Measurements from ENCODE around the gene ABCA3. TPM values are rescaled to one million over a fixed set of nuclear protein-coding genes. Genes with fewer than 3 reads are reported as not detected.

ABCA3 gene
- total and polyA plus RNA-seq, 2 donors (not counting 1 experiment from before 2014, with no cell fraction given) = 1.7 to 6.1 TPM

DNA sequence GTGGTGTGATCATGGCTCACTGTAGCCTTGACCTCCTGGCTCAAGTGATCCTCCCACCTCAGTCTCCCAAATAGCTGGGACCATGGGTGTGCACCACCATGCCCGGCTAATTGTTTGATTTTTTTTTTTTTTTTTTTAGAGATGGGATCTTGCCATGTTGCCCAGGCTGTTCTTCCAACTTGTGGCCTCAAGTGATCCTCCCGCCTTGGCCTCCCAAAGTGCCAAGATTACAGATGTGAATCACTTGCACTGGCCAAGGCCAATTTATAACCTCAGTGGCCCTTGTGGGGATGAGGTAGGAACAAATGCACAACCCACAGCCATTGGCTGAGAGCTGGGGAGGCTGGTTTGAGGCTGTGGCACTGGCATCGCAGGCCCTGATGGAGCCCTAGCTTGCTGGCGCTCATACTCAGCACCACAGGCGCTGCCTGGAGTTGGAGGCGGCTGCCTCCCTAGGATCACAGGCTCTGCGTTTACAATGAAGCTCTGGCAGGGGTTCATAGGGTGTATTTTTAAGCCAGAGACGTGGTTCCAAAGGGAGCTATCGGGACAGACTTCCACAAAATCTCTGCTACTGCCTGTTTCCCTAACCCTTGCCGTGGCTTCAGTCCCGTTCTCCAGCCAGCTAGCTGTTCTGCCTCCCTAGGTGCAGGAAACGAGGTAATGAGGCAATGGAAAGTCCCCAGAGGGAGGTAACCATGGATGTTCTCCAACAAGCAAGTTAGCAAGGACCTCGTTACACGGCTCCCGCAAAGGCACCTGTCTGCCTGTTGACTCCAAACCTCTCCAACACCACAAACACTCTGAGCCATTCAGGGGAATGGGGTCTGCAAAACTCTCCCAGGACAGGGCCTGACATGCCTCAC is 2.9 kb downstream of the ABCA3 start:
- Histone ChIP-seq H3K4me3 (replicated peaks in 1 of 4; ENCODE audit: control extremely low read depth in 1 of 4, insufficient read depth in 1 of 4, low read depth in 3 of 4, low read length in 4 of 4) (no peak overlapping the region), H3K9me3 (ENCODE audit: control insufficient read depth, insufficient read depth, low read depth, low read length) (no peaks in the 10 kb centered on the region), H2AFZ (ENCODE audit: low read length) (no peak overlapping the region), H3K9ac (ENCODE audit: insufficient read depth, low read length) (no peak overlapping the region), H3K4me2 (ENCODE audit: extremely low read depth, insufficient read depth, low read length) (no peak overlapping the region), H3K4me1 (ENCODE audit: control insufficient read depth, extremely low read depth, insufficient read depth, low read length) (peaks cover 2% of the 10 kb centered on the region), H4K20me1 (ENCODE audit: control insufficient read depth, extremely low read depth, insufficient read depth, low read length) (no peaks in the 10 kb centered on the region), H3K27ac (ENCODE audit: insufficient read depth, low read length) (no peak overlapping the region), H3K27me3 (ENCODE audit: control insufficient read depth, insufficient read depth, low read length) (peaks cover 13% of the 10 kb centered on the region), H3K36me3 (ENCODE audit: control insufficient read depth, insufficient read depth, low read length) (no peaks in the 10 kb centered on the region), H3K79me2 (ENCODE audit: control insufficient read depth, insufficient read depth, low read length) (no peaks in the 10 kb centered on the region)
- TF ChIP-seq, protein P1, sequence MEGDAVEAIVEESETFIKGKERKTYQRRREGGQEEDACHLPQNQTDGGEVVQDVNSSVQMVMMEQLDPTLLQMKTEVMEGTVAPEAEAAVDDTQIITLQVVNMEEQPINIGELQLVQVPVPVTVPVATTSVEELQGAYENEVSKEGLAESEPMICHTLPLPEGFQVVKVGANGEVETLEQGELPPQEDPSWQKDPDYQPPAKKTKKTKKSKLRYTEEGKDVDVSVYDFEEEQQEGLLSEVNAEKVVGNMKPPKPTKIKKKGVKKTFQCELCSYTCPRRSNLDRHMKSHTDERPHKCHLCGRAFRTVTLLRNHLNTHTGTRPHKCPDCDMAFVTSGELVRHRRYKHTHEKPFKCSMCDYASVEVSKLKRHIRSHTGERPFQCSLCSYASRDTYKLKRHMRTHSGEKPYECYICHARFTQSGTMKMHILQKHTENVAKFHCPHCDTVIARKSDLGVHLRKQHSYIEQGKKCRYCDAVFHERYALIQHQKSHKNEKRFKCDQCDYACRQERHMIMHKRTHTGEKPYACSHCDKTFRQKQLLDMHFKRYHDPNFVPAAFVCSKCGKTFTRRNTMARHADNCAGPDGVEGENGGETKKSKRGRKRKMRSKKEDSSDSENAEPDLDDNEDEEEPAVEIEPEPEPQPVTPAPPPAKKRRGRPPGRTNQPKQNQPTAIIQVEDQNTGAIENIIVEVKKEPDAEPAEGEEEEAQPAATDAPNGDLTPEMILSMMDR (conservative IDR thresholded peaks at IDR 0.05 in 1 of 2, IDR thresholded peaks at IDR 0.05 in 1 of 2; ENCODE audit: low read depth in 1 of 2, low read length in 2 of 2) = no peak
- no peak for TF ChIP-seq EZH2 (IDR thresholded peaks at IDR 0.05; ENCODE audit: low read length, missing control alignments)
- no peak for DNase-seq (ENCODE audit: low read depth in 2 of 2)

DNA sequence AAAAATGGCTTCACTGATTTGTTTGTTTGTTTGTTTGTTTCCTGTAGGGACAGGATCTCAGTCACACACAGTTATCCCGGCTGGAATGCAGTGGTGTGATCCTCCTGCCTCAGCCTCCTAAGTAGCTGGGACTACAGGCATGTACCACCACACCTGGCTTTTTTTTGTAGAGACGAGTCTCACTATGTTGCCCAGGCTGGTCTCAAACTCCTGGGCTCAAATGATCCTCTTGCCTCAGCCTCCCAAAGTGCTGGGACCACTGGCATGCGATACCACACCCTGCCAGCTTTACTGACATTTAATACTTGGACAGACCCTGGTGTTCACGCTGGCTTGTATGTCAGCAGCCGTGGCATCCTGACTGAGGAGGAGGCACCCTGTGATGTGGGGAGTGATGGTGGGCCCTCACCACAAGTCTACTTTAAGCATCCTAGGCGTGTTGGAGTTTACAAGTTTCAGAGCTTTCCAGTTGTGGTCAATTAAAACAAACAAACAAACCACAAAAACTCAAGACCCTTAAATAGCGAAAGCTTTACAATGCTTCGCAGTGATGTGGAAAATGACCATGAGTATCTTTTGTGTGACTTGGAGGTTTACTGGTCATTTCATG is 5.1 kb downstream of the ABCA3 start:
- Histone ChIP-seq H3K27ac (ENCODE audit: insufficient read depth, low read length) (no peak overlapping the region), H4K20me1 (ENCODE audit: control insufficient read depth, extremely low read depth, insufficient read depth, low read length) (no peaks in the 10 kb centered on the region), H3K36me3 (ENCODE audit: control insufficient read depth, insufficient read depth, low read length) (no peaks in the 10 kb centered on the region), H3K9me3 (ENCODE audit: control insufficient read depth, insufficient read depth, low read depth, low read length) (no peaks in the 10 kb centered on the region), H3K4me3 (replicated peaks in 1 of 4; ENCODE audit: control extremely low read depth in 1 of 4, insufficient read depth in 1 of 4, low read depth in 3 of 4, low read length in 4 of 4) (no peak overlapping the region), H3K9ac (ENCODE audit: insufficient read depth, low read length) (no peak overlapping the region), H3K27me3 (ENCODE audit: control insufficient read depth, insufficient read depth, low read length) (peaks cover 4% of the 10 kb centered on the region), H3K4me2 (ENCODE audit: extremely low read depth, insufficient read depth, low read length) (no peak overlapping the region), H3K4me1 (ENCODE audit: control insufficient read depth, extremely low read depth, insufficient read depth, low read length) (peaks cover 2% of the 10 kb centered on the region), H2AFZ (ENCODE audit: low read length) (no peak overlapping the region), H3K79me2 (ENCODE audit: control insufficient read depth, insufficient read depth, low read length) (no peaks in the 10 kb centered on the region)
- no peak for DNase-seq (ENCODE audit: low read depth in 2 of 2)
- no peak for TF ChIP-seq EZH2 (IDR thresholded peaks at IDR 0.05; ENCODE audit: low read length, missing control alignments)
- TF ChIP-seq, protein P1 (conservative IDR thresholded peaks at IDR 0.05 in 1 of 2, IDR thresholded peaks at IDR 0.05 in 1 of 2; ENCODE audit: low read depth in 1 of 2, low read length in 2 of 2) = no peak

DNA sequence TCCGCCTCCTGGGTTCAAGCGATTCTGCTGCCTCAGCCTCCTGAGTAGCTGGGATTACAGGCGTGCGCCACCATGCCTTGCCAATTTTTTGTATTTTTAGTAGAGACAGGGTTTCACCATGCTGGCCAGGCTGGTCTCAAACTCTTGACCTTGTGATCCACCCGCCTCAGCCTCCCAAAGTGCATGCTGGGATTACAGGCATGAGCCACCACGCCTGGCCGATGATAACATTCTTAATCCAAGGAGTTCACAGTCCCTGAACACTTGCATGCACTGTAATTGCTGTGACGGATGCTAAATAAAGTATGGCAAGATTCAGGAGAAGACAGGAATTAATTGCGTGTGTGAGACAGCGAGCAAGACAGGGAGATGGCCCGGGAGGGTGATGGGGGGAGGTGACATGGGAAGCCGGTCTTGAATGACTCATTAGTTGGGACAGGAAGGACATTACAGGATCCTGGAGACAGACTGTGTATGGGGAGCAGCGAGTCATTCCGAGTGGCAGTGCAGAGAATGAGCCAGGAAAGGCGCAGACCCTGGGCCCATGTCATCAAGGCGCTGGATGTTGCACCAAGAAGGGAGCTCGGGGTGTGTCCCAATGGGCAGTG is 6.7 kb downstream of the ABCA3 start:
- DNase-seq (ENCODE audit: low read depth in 2 of 2) = no peak
- H3K4me3 ChIP-seq (replicated peaks in 1 of 4; ENCODE audit: control extremely low read depth in 1 of 4, insufficient read depth in 1 of 4, low read depth in 3 of 4, low read length in 4 of 4) = no peak overlapping the region
- H3K36me3 ChIP-seq (ENCODE audit: control insufficient read depth, insufficient read depth, low read length) = no peaks in the 10 kb centered on the region
- no peak overlapping the region for H3K27ac ChIP-seq (ENCODE audit: insufficient read depth, low read length)
- TF ChIP-seq, protein P1 (conservative IDR thresholded peaks at IDR 0.05 in 1 of 2, IDR thresholded peaks at IDR 0.05 in 1 of 2; ENCODE audit: low read depth in 1 of 2, low read length in 2 of 2) = no peak
- TF ChIP-seq EZH2 (IDR thresholded peaks at IDR 0.05; ENCODE audit: low read length, missing control alignments) = no peak
- no peaks in the 10 kb centered on the region for H3K4me1 ChIP-seq (ENCODE audit: control insufficient read depth, extremely low read depth, insufficient read depth, low read length)
- H3K9me3 ChIP-seq (ENCODE audit: control insufficient read depth, insufficient read depth, low read depth, low read length) = no peaks in the 10 kb centered on the region
- H3K4me2 ChIP-seq (ENCODE audit: extremely low read depth, insufficient read depth, low read length) = no peak overlapping the region
- H3K9ac ChIP-seq (ENCODE audit: insufficient read depth, low read length) = no peak overlapping the region
- peaks cover 4% of the 10 kb centered on the region for H3K27me3 ChIP-seq (ENCODE audit: control insufficient read depth, insufficient read depth, low read length)
- H3K79me2 ChIP-seq (ENCODE audit: control insufficient read depth, insufficient read depth, low read length) = no peaks in the 10 kb centered on the region
- H4K20me1 ChIP-seq (ENCODE audit: control insufficient read depth, extremely low read depth, insufficient read depth, low read length) = no peaks in the 10 kb centered on the region
- no peak overlapping the region for H2AFZ ChIP-seq (ENCODE audit: low read length)

All from fibroblast of lung (primary cell).